Measurements from ENCODE around the gene PREPL.

PREPL gene

GRCh38 chr2:44291281-44292248, 69.7 kb downstream of the PREPL start:
- DNase-seq, result peak; percentile 29

DNA sequence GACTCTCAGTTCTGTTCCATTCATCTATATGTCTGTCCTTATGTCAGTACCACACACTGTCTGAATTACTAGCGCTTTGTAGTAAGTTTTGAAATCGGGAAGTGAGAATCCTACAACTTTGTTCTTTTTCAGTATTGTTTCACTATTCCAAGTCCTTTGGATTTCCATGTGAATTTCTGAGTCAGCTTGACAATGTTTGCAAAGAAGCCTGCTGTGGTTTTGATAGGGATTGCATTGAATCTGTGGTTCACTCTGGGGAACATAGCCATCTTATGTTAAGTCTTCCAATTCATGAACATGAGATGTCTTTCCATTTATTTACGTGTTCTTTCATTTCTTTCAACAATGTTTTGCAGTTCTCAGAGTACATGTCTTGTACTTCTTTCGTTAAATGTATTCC, 71.0 kb downstream of the PREPL start:
- no peak for DNase-seq

- no peak for DNase-seq
These were observed 74.2 kb downstream of the PREPL start for GRCh38 chr2:44286884-44287638.

DNA sequence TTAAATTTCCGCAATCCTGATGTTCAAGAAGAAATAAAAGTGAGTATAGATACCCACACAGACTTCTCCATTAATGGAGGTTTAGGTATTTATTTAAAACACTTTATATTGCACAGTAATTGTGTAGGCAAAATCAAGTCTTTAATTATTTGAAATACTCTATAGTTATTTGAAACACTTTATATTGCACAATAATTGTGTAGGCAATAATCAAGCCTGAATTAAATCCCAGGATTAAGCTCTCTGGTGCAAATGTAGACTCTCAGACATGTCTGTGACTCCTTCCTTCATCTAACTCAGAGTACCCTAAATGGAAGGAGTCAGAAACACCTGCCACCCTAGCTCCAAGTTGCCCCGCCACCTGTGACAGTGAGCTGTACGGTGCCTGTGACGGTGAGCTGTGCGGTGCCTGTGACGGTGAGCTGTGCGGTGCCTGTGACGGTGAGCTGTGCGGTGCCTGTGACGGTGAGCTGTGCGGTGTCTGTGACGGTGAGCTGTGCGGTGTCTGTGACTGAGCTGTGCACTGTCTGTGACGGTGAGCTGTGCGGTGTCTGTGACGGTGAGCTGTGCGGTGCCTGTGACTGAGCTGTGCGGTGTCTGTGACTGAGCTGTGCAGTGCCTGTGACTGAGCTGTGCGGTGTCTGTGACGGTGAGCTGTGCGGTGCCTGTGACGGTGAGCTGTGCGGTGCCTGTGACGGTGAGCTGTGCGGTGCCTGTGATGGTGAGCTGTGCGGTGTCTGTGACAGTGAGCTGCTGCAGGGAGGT, 75.0 kb downstream of the PREPL start:
- DNase-seq, result no peak

DNA sequence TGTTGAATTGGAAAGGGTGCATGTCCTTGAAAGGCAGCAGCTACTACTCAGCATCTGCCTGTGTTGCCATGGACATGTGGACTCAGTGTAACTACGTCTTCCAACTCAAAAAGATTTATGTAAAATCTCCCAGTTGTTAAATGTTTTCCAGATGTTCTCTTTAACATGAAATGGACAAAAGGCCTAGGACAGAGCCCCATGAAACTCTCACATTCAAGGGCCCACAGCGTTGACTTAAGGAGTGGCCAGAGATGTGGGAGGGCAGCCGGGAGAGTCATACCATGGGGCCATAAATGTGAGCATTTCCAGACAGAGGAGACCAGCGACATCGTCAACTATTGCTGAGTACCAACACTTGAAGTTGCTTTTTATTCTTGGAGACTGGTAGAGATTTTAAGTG, 76.1 kb downstream of the PREPL start:
- no peak for DNase-seq

DNA sequence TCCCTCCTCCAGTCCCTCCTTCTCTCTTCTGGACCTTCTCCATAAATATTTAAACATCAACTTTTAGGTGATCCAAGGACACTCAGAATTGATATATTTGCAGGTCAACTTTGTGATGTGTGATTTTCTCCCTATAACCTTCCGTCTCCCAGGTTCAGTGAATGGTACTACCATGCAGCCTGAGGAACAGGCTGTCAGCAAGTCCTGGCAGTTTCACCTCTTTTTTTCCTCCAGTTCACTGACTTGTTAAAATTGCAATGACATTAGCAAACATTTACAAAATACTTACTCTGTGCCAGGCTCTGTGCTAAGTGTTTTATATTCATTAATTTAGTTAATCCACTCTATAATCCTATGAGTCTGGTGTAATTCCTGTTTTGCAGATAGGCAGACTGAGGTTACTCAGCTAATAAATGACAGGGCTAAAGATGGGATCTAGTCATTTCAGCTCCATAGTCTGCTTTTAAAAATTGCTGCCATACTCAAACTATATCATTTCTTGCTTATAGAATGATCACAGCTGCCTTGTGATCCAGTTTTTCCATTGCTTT, 78.1 kb downstream of the PREPL start:
- no peak for DNase-seq

GRCh38 chr2:44280869-44281268, 80.4 kb downstream of the PREPL start:
- no peak for DNase-seq

DNA sequence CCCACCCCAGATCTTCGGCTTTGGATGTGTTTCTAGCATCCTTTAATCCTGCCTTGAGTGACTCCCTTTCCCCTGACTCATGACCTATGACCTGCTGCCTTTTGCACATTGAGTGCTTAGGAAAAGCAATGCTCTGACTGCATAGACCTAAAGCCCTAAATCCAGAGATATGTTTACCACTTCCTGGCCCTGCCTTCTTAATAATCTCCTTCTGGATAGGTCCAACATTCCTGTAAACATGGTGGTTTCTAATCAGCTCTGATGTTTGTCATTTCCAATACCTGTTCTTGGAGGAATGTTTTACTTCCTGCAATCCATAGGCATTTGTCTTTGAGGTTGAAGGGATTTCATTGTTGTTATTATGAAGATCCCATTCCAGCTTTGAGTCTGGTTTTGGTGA, 83.8 kb downstream of the PREPL start:
- DNase-seq, result no peak

DNA sequence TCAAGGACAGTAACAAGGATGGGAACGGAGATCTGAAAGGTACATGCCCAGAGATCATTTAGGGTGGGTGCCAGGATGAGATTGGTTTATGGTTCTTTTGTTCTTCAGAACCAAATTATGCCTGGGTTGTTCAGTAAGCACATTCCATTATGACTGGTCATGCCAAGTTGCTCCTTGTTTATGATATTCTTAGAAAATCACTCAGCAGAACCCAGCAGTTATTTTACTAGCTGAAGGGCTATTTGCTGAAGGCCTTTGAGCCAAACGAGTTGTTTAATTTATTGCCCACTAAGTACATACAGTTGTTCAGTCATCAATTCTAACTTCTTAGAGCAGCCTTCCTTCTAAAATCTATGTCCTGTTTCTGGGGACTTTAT, 85.4 kb downstream of the PREPL start:
- DNase-seq, result no peak

DNA sequence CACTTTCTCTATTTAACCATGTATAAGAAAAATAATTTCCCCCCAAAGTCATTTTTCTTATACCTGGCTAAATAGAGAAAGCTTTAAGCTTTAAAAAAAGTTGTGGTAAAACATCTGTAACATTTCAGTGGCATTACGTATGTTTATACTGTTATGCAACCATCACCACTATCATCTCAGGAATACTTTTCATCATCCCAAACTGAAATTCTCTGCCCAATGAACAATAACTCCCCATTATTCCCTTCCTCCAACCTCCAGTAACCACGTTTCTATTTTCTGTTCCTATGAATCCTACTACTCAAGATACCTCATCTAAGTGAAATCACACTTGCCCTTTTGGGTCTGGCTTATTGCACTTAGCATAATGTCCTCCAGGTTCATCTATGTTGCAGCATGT, 87.7 kb downstream of the PREPL start:
- DNase-seq, result no peak

GRCh38 chr2:44273076-44273475, 88.2 kb downstream of the PREPL start:
- DNase-seq, result no peak

DNA sequence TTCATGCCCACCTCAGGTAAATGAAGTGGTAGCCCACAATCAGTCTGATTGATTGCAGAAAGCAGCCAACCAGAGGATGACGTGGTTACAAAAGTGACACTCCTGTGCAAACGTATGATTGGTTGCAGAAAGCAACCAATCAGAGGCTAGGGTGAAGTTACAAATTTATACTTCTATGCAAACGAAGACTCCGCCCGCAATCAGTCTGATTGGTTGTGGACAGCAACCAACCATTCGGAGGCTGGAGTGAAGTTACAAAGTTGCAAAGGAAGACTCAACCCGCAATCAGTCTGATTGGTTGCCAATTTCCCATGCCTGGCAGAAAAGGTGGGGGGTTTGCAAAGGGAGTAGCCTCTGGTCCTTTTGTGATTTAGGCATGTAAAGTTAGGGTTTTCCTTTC, 90.0 kb downstream of the PREPL start:
- DNase-seq, result no peak

- no peak for DNase-seq
These were observed 91.5 kb downstream of the PREPL start for GRCh38 chr2:44269831-44270230.

DNA sequence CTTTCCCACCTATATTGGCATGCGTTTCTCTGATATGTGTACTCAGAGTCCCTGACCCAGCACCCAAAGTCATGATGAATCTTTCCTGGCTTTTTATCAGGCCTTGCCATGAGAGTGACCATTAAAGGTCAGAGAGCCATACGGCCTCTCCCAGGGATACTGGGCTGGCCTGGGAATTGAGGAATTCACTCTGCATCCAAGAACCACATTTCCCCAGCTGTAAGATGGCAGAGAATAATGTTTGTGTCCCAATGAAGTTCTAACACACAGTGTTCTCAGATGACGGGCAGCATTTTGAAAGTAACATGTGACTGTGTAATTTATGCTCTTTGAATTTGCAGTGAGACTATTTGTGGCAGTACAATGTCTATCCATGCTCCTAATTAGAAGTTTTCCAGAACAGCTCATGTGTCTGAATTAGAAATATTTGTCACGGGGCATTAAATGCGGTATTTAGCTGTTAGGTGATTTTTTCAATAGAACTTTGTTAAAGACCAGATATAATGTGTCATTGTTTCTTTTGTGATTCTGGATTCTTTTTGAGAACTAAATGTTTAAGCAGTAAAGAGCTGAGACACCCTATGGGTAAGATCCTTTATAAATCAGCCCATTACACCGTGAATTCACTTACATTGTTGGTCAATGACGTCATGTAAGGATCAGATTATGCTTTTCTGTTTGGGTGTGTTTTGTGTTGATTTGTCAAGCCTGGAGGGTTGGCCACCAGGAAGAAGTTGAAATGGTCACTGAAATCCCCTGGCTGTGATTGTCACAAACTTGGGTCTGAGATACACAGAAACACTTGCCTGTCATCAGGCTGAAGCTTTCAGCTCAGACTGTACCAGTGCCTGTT, 93.3 kb downstream of the PREPL start:
- DNase-seq, result no peak

All from 8988T (cell line).